Osteoblast (primary cell): Measurements from ENCODE around the gene EFCAB11. TPM values are rescaled to one million over a fixed set of nuclear protein-coding genes. Genes with fewer than 3 reads are reported as not detected.

Experiments
- DNase-seq: peaks from one replicate; pipeline ENCODE4 v3.0.0; 2011; ENCODE audit warnings: low spot score, mixed read lengths; ENCODE audit not compliant: insufficient read length; ENCODE audit errors: missing footprints
- H2AFZ ChIP-seq: 2 replicates; pipeline ENCODE4 v1.6.0; 2011; ENCODE audit warnings: mild to moderate bottlenecking, low read length
- H3K27ac ChIP-seq: 2 replicates; pipeline ENCODE4 v1.5.1; 2011; ENCODE audit warnings: mild to moderate bottlenecking, low read depth, low read length, moderate library complexity
- H3K27me3 ChIP-seq: 2 replicates; pipeline ENCODE4 v1.6.0; 2012; ENCODE audit warnings: mild to moderate bottlenecking, control low read depth, inconsistent platforms, low read length, moderate library complexity; ENCODE audit not compliant: insufficient read depth
- H3K36me3 ChIP-seq: 2 replicates; pipeline ENCODE4 v1.5.1; 2011; ENCODE audit warnings: mild to moderate bottlenecking, low read length, control low read depth, moderate library complexity; ENCODE audit not compliant: insufficient read depth
- H3K4me1 ChIP-seq: 2 replicates; pipeline ENCODE4 v1.5.1; 2011; ENCODE audit warnings: mild to moderate bottlenecking, low read length, control low read depth, moderate library complexity; ENCODE audit not compliant: insufficient read depth
- H3K4me2 ChIP-seq: 2 replicates; pipeline ENCODE4 v1.6.0; 2011; ENCODE audit warnings: mild to moderate bottlenecking, low read length; ENCODE audit not compliant: insufficient read depth
- H3K4me3 ChIP-seq: fragments of 200-600 bp; sonication (generic); 3 replicates; pipeline ENCODE4 v1.5.1; 2012; ENCODE audit warnings: mild to moderate bottlenecking, low read length, inconsistent platforms; ENCODE audit not compliant: insufficient read depth
- H3K79me2 ChIP-seq: 2 replicates; pipeline ENCODE4 v1.6.0; 2012; ENCODE audit warnings: mild to moderate bottlenecking, low read length, control low read depth, inconsistent platforms; ENCODE audit not compliant: insufficient read depth
- H3K9me3 ChIP-seq: 2 replicates; pipeline ENCODE4 v1.5.1; 2011; ENCODE audit warnings: low read depth, low read length, control low read depth
- H4K20me1 ChIP-seq: 2 replicates; pipeline ENCODE4 v1.6.0; 2012; ENCODE audit warnings: mild to moderate bottlenecking, low read length, control low read depth; ENCODE audit not compliant: insufficient read depth
- CTCF ChIP-seq: IDR thresholded peaks from 2 replicates; pipeline ENCODE4 v1.5.1; 2011; ENCODE audit warnings: mild to moderate bottlenecking, low read depth, low read length, moderate library complexity; ENCODE audit errors: extremely low read depth
- total RNA-seq: library from RNA; depleted of rRNA; stranded (reverse); fragments of >200 nt; gene quantifications from 2 replicates; pipeline ENCODE4 v1.2.3, GENCODE V29; 2012

Gene EFCAB11
- total RNA-seq, 1 donor, result 6.9 TPM

- H3K27ac ChIP-seq, result no peak overlapping the region
- no peak overlapping the region for H3K4me3 ChIP-seq
- H3K36me3 ChIP-seq, result no peaks in the 10 kb centered on the region
- no peaks in the 10 kb centered on the region for H3K27me3 ChIP-seq
- H4K20me1 ChIP-seq, result no peaks in the 10 kb centered on the region
- peaks cover 5% of the 10 kb centered on the region for H3K4me1 ChIP-seq
- no peak overlapping the region for H2AFZ ChIP-seq
- TF ChIP-seq CTCF, result no peak
- H3K79me2 ChIP-seq, result no peaks in the 10 kb centered on the region
- H3K4me2 ChIP-seq, result no peak overlapping the region
- no peak for DNase-seq
- H3K9me3 ChIP-seq, result no peaks in the 10 kb centered on the region
Measured at GRCh38 chr14:89773151-89773550, 181.4 kb downstream of the EFCAB11 start.

GRCh38 chr14:89771251-89771650, 183.3 kb downstream of the EFCAB11 start:
- Histone ChIP-seq H3K9me3 (no peaks in the 10 kb centered on the region), H3K4me1 (peaks cover 5% of the 10 kb centered on the region), H3K4me2 (peak overlapping the region; percentile 71), H3K79me2 (no peaks in the 10 kb centered on the region), H3K27ac (no peak overlapping the region), H3K4me3 (peak overlapping the region; percentile 29), H3K27me3 (no peaks in the 10 kb centered on the region), H3K36me3 (no peaks in the 10 kb centered on the region), H2AFZ (peak overlapping the region; percentile 56), H4K20me1 (no peaks in the 10 kb centered on the region)
- no peak for TF ChIP-seq CTCF
- DNase-seq, result no peak

- Histone ChIP-seq H3K4me3 (no peak overlapping the region), H4K20me1 (no peaks in the 10 kb centered on the region), H3K79me2 (no peaks in the 10 kb centered on the region), H3K27me3 (no peaks in the 10 kb centered on the region), H3K9me3 (no peaks in the 10 kb centered on the region), H3K4me2 (no peak overlapping the region), H3K27ac (no peak overlapping the region), H3K36me3 (no peaks in the 10 kb centered on the region), H2AFZ (no peak overlapping the region), H3K4me1 (peaks cover 5% of the 10 kb centered on the region)
- TF ChIP-seq CTCF, result peak; percentile 80
- no peak for DNase-seq
Measured at GRCh38 chr14:89767861-89768268, 186.7 kb downstream of the EFCAB11 start.

- no peak overlapping the region for H3K27ac ChIP-seq
- H3K9me3 ChIP-seq, result no peaks in the 10 kb centered on the region
- H3K4me2 ChIP-seq, result no peak overlapping the region
- no peaks in the 10 kb centered on the region for H3K27me3 ChIP-seq
- H3K4me1 ChIP-seq, result peaks cover 5% of the 10 kb centered on the region
- DNase-seq, result no peak
- no peaks in the 10 kb centered on the region for H4K20me1 ChIP-seq
- H3K79me2 ChIP-seq, result no peaks in the 10 kb centered on the region
- no peaks in the 10 kb centered on the region for H3K36me3 ChIP-seq
- TF ChIP-seq CTCF, result no peak
- no peak overlapping the region for H3K4me3 ChIP-seq
- H2AFZ ChIP-seq, result no peak overlapping the region
Measured at GRCh38 chr14:89767131-89767530, 187.4 kb downstream of the EFCAB11 start.
